NCI-H2227 (cell line): ENCODE results near the gene KCNMA1.

Source experiments
- DNase-seq: peaks from one replicate; lab custom pipeline; 2025; ENCODE audit not compliant: unreplicated experiment; lab: John Stamatoyannopoulos, UW

The KCNMA1 gene

DNA sequence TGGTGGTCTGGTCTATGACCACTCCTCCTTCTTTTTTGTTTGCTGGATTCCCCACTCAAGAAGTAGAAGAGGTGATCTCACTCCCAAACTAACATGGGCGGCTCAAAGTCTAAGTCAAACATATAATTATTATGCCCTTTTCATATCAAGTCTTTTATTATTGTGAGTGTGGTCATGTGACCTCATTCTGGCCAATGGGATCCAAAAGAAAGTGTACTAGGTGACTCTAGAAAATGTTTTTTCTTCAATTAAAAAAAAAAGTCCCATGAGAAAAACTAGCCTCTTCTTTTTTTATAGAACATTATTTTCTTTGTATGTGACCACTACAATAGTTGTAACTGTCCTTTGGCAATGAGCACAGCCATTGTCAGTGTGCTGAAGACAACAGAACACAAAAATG, 772.7 kb downstream of the KCNMA1 start:
- no peak for DNase-seq

GRCh38 chr10:76858721-76859120, 778.9 kb downstream of the KCNMA1 start:
- no peak for DNase-seq

- no peak for DNase-seq
These were observed 796.8 kb downstream of the KCNMA1 start for GRCh38 chr10:76840802-76841201.

DNA sequence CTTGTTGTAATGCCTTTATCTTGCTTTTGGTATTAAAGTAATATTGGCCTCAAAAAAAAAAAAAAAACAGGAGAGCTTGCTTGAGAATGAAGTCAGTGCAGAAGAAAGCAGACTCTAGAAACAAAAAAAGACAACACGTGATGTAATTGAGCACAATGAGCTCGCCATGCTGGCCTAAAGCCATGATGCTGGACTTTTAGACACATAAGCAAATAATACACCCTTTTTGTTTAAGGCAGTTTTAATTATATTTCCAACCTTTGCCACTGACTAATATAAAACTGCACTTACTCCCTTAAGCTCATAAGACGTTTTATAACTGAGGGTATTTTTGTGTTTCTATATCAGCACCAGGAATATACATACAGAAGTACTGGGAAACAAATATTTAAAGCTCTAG, 798.3 kb downstream of the KCNMA1 start:
- DNase-seq, result no peak

- DNase-seq, result no peak
These were observed 807.4 kb downstream of the KCNMA1 start for GRCh38 chr10:76830218-76830617.

GRCh38 chr10:76829724-76830123, 807.9 kb downstream of the KCNMA1 start:
- no peak for DNase-seq
